Measurements from ENCODE around the gene P2RY12. TPM values are rescaled to one million over a fixed set of nuclear protein-coding genes. Genes with fewer than 3 reads are reported as not detected.

Gene P2RY12
- total RNA-seq, 4 donors from 2014 or later = 0.31 to 7.8 (median 3.7) TPM

DNA sequence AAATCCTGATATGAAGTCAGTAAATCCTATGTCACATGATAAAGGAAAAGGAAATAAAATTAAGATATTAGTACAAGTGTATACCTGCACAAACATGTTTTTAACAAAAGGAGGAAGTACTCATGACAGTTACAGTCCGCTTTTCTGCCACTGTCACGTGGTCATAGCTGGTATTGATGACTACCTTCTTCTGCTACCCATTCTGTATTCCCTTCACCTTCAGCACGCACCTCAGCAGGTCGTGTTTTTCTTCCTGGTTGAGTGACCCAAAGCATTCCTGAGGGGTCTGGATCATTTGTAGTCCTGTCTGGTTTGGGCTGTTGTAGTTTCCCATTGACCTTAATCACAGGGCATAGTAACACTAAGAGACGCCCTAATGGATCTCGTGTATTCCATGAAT lies 35.3 kb upstream of the P2RY12 start:
- H3K4me3 ChIP-seq = no peak overlapping the region
- WGBS, 2 donors (ENCODE audit: low coverage in 1 of 2) = 61 to 82% methylated on average over 4 to 5 of the region's 6 CpGs
- no peaks in the 10 kb centered on the region for H3K4me1 ChIP-seq
- no peaks in the 10 kb centered on the region for H3K9me3 ChIP-seq
- H3K36me3 ChIP-seq = no peaks in the 10 kb centered on the region
- H3K27ac ChIP-seq = no peak overlapping the region
- no peak for ATAC-seq
- H3K27me3 ChIP-seq = no peaks in the 10 kb centered on the region
- TF ChIP-seq EP300 (IDR thresholded peaks at IDR 0.05) (no peak), POLR2AphosphoS5 (IDR thresholded peaks at IDR 0.05) (no peak), POLR2A (IDR thresholded peaks at IDR 0.05) (no peak)
- TF ChIP-seq, protein P1, sequence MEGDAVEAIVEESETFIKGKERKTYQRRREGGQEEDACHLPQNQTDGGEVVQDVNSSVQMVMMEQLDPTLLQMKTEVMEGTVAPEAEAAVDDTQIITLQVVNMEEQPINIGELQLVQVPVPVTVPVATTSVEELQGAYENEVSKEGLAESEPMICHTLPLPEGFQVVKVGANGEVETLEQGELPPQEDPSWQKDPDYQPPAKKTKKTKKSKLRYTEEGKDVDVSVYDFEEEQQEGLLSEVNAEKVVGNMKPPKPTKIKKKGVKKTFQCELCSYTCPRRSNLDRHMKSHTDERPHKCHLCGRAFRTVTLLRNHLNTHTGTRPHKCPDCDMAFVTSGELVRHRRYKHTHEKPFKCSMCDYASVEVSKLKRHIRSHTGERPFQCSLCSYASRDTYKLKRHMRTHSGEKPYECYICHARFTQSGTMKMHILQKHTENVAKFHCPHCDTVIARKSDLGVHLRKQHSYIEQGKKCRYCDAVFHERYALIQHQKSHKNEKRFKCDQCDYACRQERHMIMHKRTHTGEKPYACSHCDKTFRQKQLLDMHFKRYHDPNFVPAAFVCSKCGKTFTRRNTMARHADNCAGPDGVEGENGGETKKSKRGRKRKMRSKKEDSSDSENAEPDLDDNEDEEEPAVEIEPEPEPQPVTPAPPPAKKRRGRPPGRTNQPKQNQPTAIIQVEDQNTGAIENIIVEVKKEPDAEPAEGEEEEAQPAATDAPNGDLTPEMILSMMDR (IDR thresholded peaks at IDR 0.05) = no peak

DNA sequence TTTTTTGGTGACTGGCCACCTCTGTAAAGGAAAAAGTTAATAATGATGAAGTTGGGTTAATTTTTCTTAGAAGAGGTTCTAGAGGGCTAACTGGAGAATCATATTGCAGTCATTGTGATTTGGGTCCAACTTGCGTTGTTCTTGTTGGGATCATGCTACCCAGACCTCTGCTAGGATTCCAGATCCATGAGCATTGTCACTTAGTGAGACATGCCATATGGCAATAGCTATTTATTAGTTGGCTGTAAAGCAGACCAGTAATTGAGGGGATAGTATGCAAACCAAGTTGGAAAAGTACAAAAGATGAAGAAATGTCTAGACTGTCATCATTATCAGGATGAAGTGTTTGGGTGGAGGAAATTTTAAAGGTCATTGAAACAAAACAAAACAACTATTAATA lies 30.7 kb upstream of the P2RY12 start:
- 62% methylated on average over 1 of the region's 1 CpG; no CpG with 5 or more reads in 1 of the 2 donors for WGBS, 2 donors (ENCODE audit: low coverage in 1 of 2)
- H3K4me1 ChIP-seq = peaks cover 0 to 13% (median 0%) of the 10 kb centered on the region in 3 donors
- no peak overlapping the region for H3K27ac ChIP-seq
- no peak overlapping the region for H3K4me3 ChIP-seq
- TF ChIP-seq EP300 (IDR thresholded peaks at IDR 0.05) = no peak
- TF ChIP-seq, protein P1 (IDR thresholded peaks at IDR 0.05) = no peak
- H3K27me3 ChIP-seq = no peaks in the 10 kb centered on the region
- no peaks in the 10 kb centered on the region for H3K9me3 ChIP-seq
- no peak for ATAC-seq
- H3K36me3 ChIP-seq = no peaks in the 10 kb centered on the region

DNA sequence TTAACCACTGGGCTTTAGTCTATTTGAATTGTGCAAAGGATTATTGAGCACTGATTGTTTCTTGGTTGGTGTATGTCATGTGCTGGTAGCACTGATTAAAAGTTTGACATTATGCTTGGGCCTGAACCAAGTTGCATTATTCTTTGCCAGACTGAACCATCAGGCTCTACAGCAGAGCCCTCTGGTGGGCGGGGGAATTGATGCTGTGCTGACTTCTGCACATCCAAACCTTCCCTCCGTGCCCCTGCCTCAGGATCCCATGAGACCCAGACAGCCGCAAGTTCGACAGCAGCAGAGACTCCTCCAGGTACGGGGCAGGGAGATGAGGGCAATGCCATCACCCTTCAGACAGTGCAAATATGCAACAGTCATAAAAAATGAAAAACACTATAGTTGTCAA lies 28.4 kb upstream of the P2RY12 start:
- ATAC-seq = no peak
- Histone ChIP-seq H3K27ac (no peak overlapping the region), H3K9me3 (no peaks in the 10 kb centered on the region), H3K36me3 (no peaks in the 10 kb centered on the region), H3K4me3 (no peak overlapping the region), H3K4me1 (peaks cover 0 to 13% (median 0%) of the 10 kb centered on the region in 3 donors), H3K27me3 (no peaks in the 10 kb centered on the region)
- WGBS, 2 donors (ENCODE audit: low coverage in 1 of 2) = 70 to 83% methylated on average over 2 of the region's 5 CpGs
- TF ChIP-seq POLR2AphosphoS5 (IDR thresholded peaks at IDR 0.05) (no peak), EP300 (IDR thresholded peaks at IDR 0.05) (no peak), POLR2A (IDR thresholded peaks at IDR 0.05) (no peak)
- TF ChIP-seq, protein P1 (IDR thresholded peaks at IDR 0.05) = no peak

DNA sequence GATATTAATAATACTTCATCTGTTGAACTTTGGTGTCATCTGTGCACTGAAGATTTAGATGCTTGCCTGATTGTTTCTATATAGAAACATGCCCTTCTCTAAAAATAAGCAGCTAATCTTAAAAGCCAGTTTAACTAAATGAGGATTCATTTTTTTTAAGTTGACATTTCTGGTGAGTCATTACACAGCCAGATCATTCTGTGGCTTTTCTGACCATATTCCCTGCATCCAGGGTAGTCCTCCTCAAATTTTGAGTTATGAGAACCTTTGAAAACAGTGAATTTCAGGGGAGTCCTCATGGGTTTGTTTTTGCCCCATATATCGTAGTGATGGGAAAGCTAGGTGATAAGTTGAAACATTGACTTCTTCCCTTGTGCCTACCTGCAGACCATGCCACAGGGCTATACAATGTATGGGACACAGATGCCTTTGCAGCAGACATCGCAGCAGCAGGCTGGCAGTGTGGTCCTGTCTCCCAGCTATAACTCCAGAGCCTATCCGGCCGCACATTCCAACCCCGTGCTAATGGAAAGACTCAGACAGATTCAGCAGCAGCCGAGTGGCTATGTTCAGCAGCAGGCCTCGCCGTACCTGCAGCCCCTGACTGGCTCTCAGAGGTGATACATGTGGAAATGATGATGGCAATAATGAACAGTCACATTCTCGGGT lies 26.5 kb upstream of the P2RY12 start:
- no peak overlapping the region for H3K4me3 ChIP-seq
- no peak overlapping the region for H3K27ac ChIP-seq
- no peaks in the 10 kb centered on the region for H3K9me3 ChIP-seq
- peaks cover 0 to 13% (median 0%) of the 10 kb centered on the region in 3 donors for H3K4me1 ChIP-seq
- TF ChIP-seq POLR2AphosphoS5 (IDR thresholded peaks at IDR 0.05) (no peak), POLR2A (IDR thresholded peaks at IDR 0.05) (no peak), EP300 (IDR thresholded peaks at IDR 0.05) (no peak)
- TF ChIP-seq, protein P1 (IDR thresholded peaks at IDR 0.05) = no peak
- ATAC-seq = peak; percentile 41
- H3K27me3 ChIP-seq = no peaks in the 10 kb centered on the region
- 64% methylated on average over 5 of the region's 9 CpGs; no CpG with 5 or more reads in 1 of the 2 donors for WGBS, 2 donors (ENCODE audit: low coverage in 1 of 2)
- H3K36me3 ChIP-seq = no peaks in the 10 kb centered on the region

DNA sequence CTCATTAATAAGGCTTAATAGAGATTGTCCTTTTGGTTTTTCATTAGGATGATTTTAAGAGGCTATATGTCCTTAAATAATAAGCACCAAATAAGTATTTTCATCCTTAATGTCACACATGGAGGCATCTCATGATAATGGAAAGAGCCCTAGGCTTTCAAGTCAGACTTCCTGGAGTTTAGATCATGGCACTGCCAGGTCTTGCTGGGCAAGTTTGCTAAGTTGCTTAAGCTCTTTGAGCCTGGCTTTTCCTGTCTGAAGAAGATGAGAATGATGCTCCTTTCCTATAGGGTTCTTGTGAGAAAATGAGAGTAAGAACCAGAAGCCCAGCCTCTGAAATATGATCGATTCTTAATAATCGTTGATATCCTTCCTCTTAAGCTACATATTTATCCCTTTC lies 23.4 kb upstream of the P2RY12 start:
- WGBS, 2 donors (ENCODE audit: low coverage in 1 of 2) = 92 to 100% methylated on average over 2 of the region's 2 CpGs
- Histone ChIP-seq H3K4me3 (no peak overlapping the region), H3K4me1 (peaks cover 0 to 13% (median 0%) of the 10 kb centered on the region in 3 donors), H3K27me3 (no peaks in the 10 kb centered on the region), H3K9me3 (no peaks in the 10 kb centered on the region), H3K27ac (no peak overlapping the region), H3K36me3 (no peaks in the 10 kb centered on the region)
- no peak for TF ChIP-seq POLR2A (IDR thresholded peaks at IDR 0.05)
- TF ChIP-seq, protein P1 (IDR thresholded peaks at IDR 0.05) = no peak
- no peak for TF ChIP-seq POLR2AphosphoS5 (IDR thresholded peaks at IDR 0.05)
- TF ChIP-seq EP300 (IDR thresholded peaks at IDR 0.05) = no peak
- no peak for ATAC-seq
